Endothelial cell of umbilical vein (primary cell): ENCODE data around the gene STARD5. TPM values are rescaled to one million over a fixed set of nuclear protein-coding genes. Genes with fewer than 3 reads are reported as not detected.

Experiments used
- BruUV-seq: library from RNA; stranded (reverse); fragments of 400-500 nt; replicated peaks from 2 replicates; lab custom pipeline; 2021; lab: Mats Ljungman, UMichigan
- CTCF ChIA-PET: fragments of 300-600, 350-600 bp; sonication (Branson Sonifier 250); formaldehyde crosslinking; loops from one replicate; lab custom pipeline; 2021; ENCODE audit warnings: antibody characterized with exemption, inconsistent platforms; lab: Charles Lee
- POLR2A ChIA-PET: fragments of 300-600, 350-600 bp; sonication (Branson Sonifier 250); formaldehyde crosslinking; loops from one replicate; lab custom pipeline; 2021; ENCODE audit warnings: antibody characterized with exemption, inconsistent platforms; lab: Charles Lee
- DNase-seq: peaks from one replicate; pipeline ENCODE4 v3.0.0-alpha.2; 2011; ENCODE audit warnings: low read depth, low spot score
- FAIRE-seq: peaks from 2 replicates; lab custom pipeline; 2011; peaks lifted over from hg19 to GRCh38; lab: Jason Lieb, UNC
- H2AFZ ChIP-seq: 2 replicates; pipeline ENCODE4 v1.6.0; 2012; ENCODE audit warnings: low read depth, low read length, control low read depth, inconsistent platforms
- H3K27ac ChIP-seq: 2 replicates; pipeline ENCODE4 v1.5.1; 2011; ENCODE audit warnings: low read depth, mild to moderate bottlenecking, control low read depth, low read length, moderate library complexity; ENCODE audit not compliant: insufficient read depth
- H3K27me3 ChIP-seq, 2 experiments: 2 replicates each; pipeline versions ENCODE4 v1.6.0 to v1.6.1; 2011; ENCODE audit warnings: low read length in 2 of 2, mixed read lengths in 1 of 2; ENCODE audit not compliant: control insufficient read depth in 2 of 2, insufficient read depth in 2 of 2
- H3K36me3 ChIP-seq, 2 experiments: 2 replicates in 1 of 2; 3 replicates in 1 of 2; pipeline ENCODE4 v1.5.1; 2011; ENCODE audit warnings: low read length in 2 of 2, mild to moderate bottlenecking in 1 of 2, moderate library complexity in 1 of 2; ENCODE audit not compliant: control insufficient read depth in 2 of 2, insufficient read depth in 2 of 2; ENCODE audit errors: extremely low read depth in 1 of 2
- H3K4me1 ChIP-seq: 3 replicates; pipeline ENCODE4 v1.5.1; 2011; ENCODE audit warnings: mild to moderate bottlenecking, low read length; ENCODE audit not compliant: control insufficient read depth, insufficient read depth; ENCODE audit errors: extremely low read depth
- H3K4me2 ChIP-seq: 2 replicates; pipeline ENCODE4 v1.6.1; 2011; ENCODE audit warnings: low read length, control low read depth, mixed read lengths; ENCODE audit not compliant: insufficient read depth
- H3K4me3 ChIP-seq, 3 experiments: fragments of 200-600 bp in 1 of 3; sonication (generic), shearing (Covaris generic) in 1 of 3; replicated peaks in 1 of 3; 2 replicates each; pipeline ENCODE4 v1.5.1; 2011 to 2016; ENCODE audit warnings: control low read depth in 3 of 3, low read length in 3 of 3, mild to moderate bottlenecking in 2 of 3, inconsistent platforms in 1 of 3, low read depth in 1 of 3, moderate library complexity in 1 of 3; ENCODE audit not compliant: insufficient read depth in 1 of 3
- H3K79me2 ChIP-seq: 2 replicates; pipeline ENCODE4 v1.6.0; 2012; ENCODE audit warnings: low read length, inconsistent platforms; ENCODE audit not compliant: control insufficient read depth, insufficient read depth
- H3K9ac ChIP-seq: replicated peaks from 2 replicates; pipeline ENCODE3; 2011; ENCODE audit warnings: low read length, control low read depth; ENCODE audit not compliant: insufficient read depth; ENCODE audit errors: extremely low read depth
- H3K9me1 ChIP-seq: replicated peaks from 3 replicates; pipeline ENCODE4 v1.6.0; 2011; ENCODE audit warnings: mild to moderate bottlenecking, low read length; ENCODE audit not compliant: control insufficient read depth, insufficient read depth; ENCODE audit errors: extremely low read depth
- H3K9me3 ChIP-seq: replicated peaks from 2 replicates; pipeline ENCODE4 v1.5.1; 2012; ENCODE audit warnings: low read length, inconsistent platforms; ENCODE audit not compliant: control insufficient read depth, insufficient read depth
- H4K20me1 ChIP-seq: replicated peaks from 2 replicates; pipeline ENCODE3; 2011; ENCODE audit warnings: mild to moderate bottlenecking, low read length; ENCODE audit not compliant: control insufficient read depth, insufficient read depth; ENCODE audit errors: extremely low read depth
- CTCF ChIP-seq, 2 donors: IDR thresholded peaks; 1 replicate in 1 of 2; 2 replicates in 1 of 2; pipeline ENCODE4 v1.5.1; 2011; ENCODE audit warnings: low read length in 2 of 2, mild to moderate bottlenecking in 2 of 2, moderate library complexity in 2 of 2, control low read depth in 1 of 2, inconsistent platforms in 1 of 2, low read depth in 1 of 2; ENCODE audit not compliant: insufficient read depth in 1 of 2; ENCODE audit errors: extremely low read depth in 1 of 2
- EZH2 ChIP-seq: IDR thresholded peaks from 2 replicates; pipeline ENCODE4 v1.6.1; 2012; ENCODE audit warnings: borderline replicate concordance, low read depth, mild to moderate bottlenecking, moderate library complexity, low read length, inconsistent platforms; ENCODE audit not compliant: severe bottlenecking
- FOS ChIP-seq: IDR thresholded peaks from 2 replicates; pipeline ENCODE4 v1.6.1; 2011; ENCODE audit warnings: mild to moderate bottlenecking, low read length, moderate library complexity, borderline replicate concordance; ENCODE audit not compliant: insufficient read depth
- GATA2 ChIP-seq: IDR thresholded peaks from 2 replicates; pipeline ENCODE4 v1.7.0; 2011; ENCODE audit warnings: low read depth, mild to moderate bottlenecking, moderate library complexity, mixed read lengths, low read length; ENCODE audit not compliant: insufficient read length, insufficient read depth
- JUN ChIP-seq: IDR thresholded peaks from 2 replicates; pipeline ENCODE4 v1.6.1; 2011; ENCODE audit warnings: borderline replicate concordance, low read depth; ENCODE audit not compliant: insufficient read length, insufficient read depth
- MAX ChIP-seq: IDR thresholded peaks from 2 replicates; pipeline ENCODE4 v1.6.1; 2011; ENCODE audit not compliant: insufficient read depth, insufficient read length
- MYC ChIP-seq: IDR thresholded peaks from one replicate; pipeline ENCODE4 v1.6.1; 2011; ENCODE audit warnings: mild to moderate bottlenecking, low read depth, low read length
- POLR2A ChIP-seq: IDR thresholded peaks from 2 replicates; pipeline ENCODE4 v1.6.1; 2012; ENCODE audit warnings: low read depth, mild to moderate bottlenecking, control low read depth, low read length
- POLR2AphosphoS5 ChIP-seq: IDR thresholded peaks from 2 replicates; pipeline ENCODE4 v1.6.1; 2012; ENCODE audit warnings: low read depth, mild to moderate bottlenecking, control low read depth, low read length, moderate library complexity; ENCODE audit not compliant: insufficient read depth
- dilution Hi-C: fragments of 300-500 bp; cut with MboI; formaldehyde crosslinking; loops from one replicate; pipeline ENCODE4 v1.15.0; 2019; ENCODE audit warnings: low sequenced_read_pairs; ENCODE audit not compliant: extremely low pct_ligation_motif_present
- intact Hi-C: fragments of 100-400 bp; cut with micrococcal nuclease; formaldehyde crosslinking; loops from one replicate; pipeline ENCODE4 v1.10.0; 2022
- polyA plus RNA-seq, 4 experiments: library from polyadenylated mRNA; depleted of rRNA in 3 of 4; stranded (reverse) in 3 of 4; unstranded in 1 of 4; fragments of >200 nt; gene quantifications; 2 replicates each; pipeline versions ENCODE4 v1.2.1 to v1.2.3, GENCODE V29; 2011 to 2012; ENCODE audit warnings: missing spikeins in 1 of 4
- total RNA-seq: library from RNA; stranded (reverse); gene quantifications from 2 replicates; pipeline ENCODE4 v1.2.3, GENCODE V29; 2021

STARD5 gene
- total and polyA plus RNA-seq, 2 donors (not counting 3 experiments of a cell fraction or from before 2014, with no cell fraction given), result 2.2 to 3.0 TPM

GRCh38 chr15:81363718-81364500 is 40.0 kb upstream of the STARD5 start:
- no peaks in the 10 kb centered on the region for H3K4me1 ChIP-seq
- no peaks in the 10 kb centered on the region for H4K20me1 ChIP-seq
- no peak overlapping the region for H2AFZ ChIP-seq
- no peak overlapping the region for H3K9ac ChIP-seq
- no peaks in the 10 kb centered on the region for H3K9me3 ChIP-seq
- H3K4me2 ChIP-seq, result no peak overlapping the region
- CTCF ChIA-PET, result no interaction called here
- TF ChIP-seq POLR2AphosphoS5, result no peak
- no peak for TF ChIP-seq POLR2A
- no peak for TF ChIP-seq GATA2
- TF ChIP-seq CTCF (IDR thresholded peaks at IDR 0.05; ENCODE audit: extremely low read depth in 1 of 2, insufficient read depth in 1 of 2, low read depth in 1 of 2, low read length in 2 of 2), result no peak
- no peak for TF ChIP-seq MAX
- no peak for TF ChIP-seq MYC
- TF ChIP-seq FOS, result no peak
- TF ChIP-seq EZH2, result no peak
- TF ChIP-seq JUN, result no peak
- intact Hi-C loops, result no loop called here
- FAIRE-seq (no peak), DNase-seq (no peak)
- dilution Hi-C loops, result no loop called here
- no peaks in the 10 kb centered on the region for H3K36me3 ChIP-seq
- H3K9me1 ChIP-seq, result no peaks in the 10 kb centered on the region
- H3K4me3 ChIP-seq, result no peak overlapping the region
- POLR2A ChIA-PET, result no interaction called here
- H3K79me2 ChIP-seq, result no peaks in the 10 kb centered on the region
- no TSS peak for BruUV-seq
- H3K27ac ChIP-seq, result no peak overlapping the region
- H3K27me3 ChIP-seq, result peaks cover 0 to 2% of the 10 kb centered on the region in 2 experiments
